NCI-H748 treated with DMSO at 0.1 percent for 48 hours (cell line): ENCODE results near the gene SLC39A5.
"Not testable (repeated sequence)": the region's sequence is repeated elsewhere in the genome, so short reads cannot be mapped to it uniquely, and the experiment has no call there.

Experiments
- DNase-seq: peaks from one replicate; lab custom pipeline; 2025; lab: John Stamatoyannopoulos, UW

Gene SLC39A5

GRCh38 chr12:56229916-56230431 is at the start of gene SLC39A5:
TSS of gene SLC39A5 (plus strand) at chr12:56230051. CDS start at chr12:56231275, 1,224 bp downstream.
- no peak for DNase-seq

- no peak for DNase-seq
Observed at GRCh38 chr12:56186957-56187356, 42.9 kb upstream of the SLC39A5 start.

- no peak for DNase-seq
Observed at GRCh38 chr12:56188131-56188777, 41.6 kb upstream of the SLC39A5 start.

- DNase-seq, result no peak
Observed at GRCh38 chr12:56188778-56189098, 41.1 kb upstream of the SLC39A5 start.

- DNase-seq, result peak; percentile 77
Observed at GRCh38 chr12:56189099-56189917, 40.5 kb upstream of the SLC39A5 start, which contains the start of gene SMARCC2. TSS of gene SMARCC2 (minus strand) at chr12:56189483. CDS start at chr12:56189461, 22 bp downstream.

GRCh38 chr12:56189918-56190694 is 39.7 kb upstream of the SLC39A5 start:
- DNase-seq, result peak; percentile 73

GRCh38 chr12:56190695-56191155 is 39.1 kb upstream of the SLC39A5 start:
- no peak for DNase-seq

- DNase-seq, result no peak
Observed at GRCh38 chr12:56192582-56192981, 37.3 kb upstream of the SLC39A5 start.

- peak; percentile 69 for DNase-seq
Observed at GRCh38 chr12:56193025-56193578, 36.7 kb upstream of the SLC39A5 start.

GRCh38 chr12:56196818-56197550 is 32.9 kb upstream of the SLC39A5 start:
- DNase-seq, result not testable (repeated sequence)

- no peak for DNase-seq
Observed at GRCh38 chr12:56197921-56198635, 31.8 kb upstream of the SLC39A5 start.

GRCh38 chr12:56198836-56199235 is 31.0 kb upstream of the SLC39A5 start:
- DNase-seq, result no peak

- no peak for DNase-seq
Observed at GRCh38 chr12:56202366-56202765, 27.5 kb upstream of the SLC39A5 start.

GRCh38 chr12:56202838-56203237 is 27.0 kb upstream of the SLC39A5 start:
- no peak for DNase-seq

GRCh38 chr12:56204275-56204674 is 25.6 kb upstream of the SLC39A5 start:
- no peak for DNase-seq

GRCh38 chr12:56205445-56205844 is 24.4 kb upstream of the SLC39A5 start:
- DNase-seq, result no peak

- peak; percentile 11 for DNase-seq
Observed at GRCh38 chr12:56206452-56207166, 23.2 kb upstream of the SLC39A5 start.

- no peak for DNase-seq
Observed at GRCh38 chr12:56208006-56208405, 21.8 kb upstream of the SLC39A5 start.

GRCh38 chr12:56212361-56212760 is 17.5 kb upstream of the SLC39A5 start:
- no peak for DNase-seq

- DNase-seq, result no peak
Observed at GRCh38 chr12:56213878-56214277, 16.0 kb upstream of the SLC39A5 start.
